ENCODE measurements around the gene METTL3.

- peak; percentile 51 to 52 for TF ChIP-seq CTCF (conservative IDR thresholded peaks at IDR 0.05 in 1 of 2, IDR thresholded peaks at IDR 0.05 in 1 of 2; ENCODE audit: extremely low read depth in 1 of 2, insufficient read depth in 1 of 2, low read depth in 1 of 2, low read length in 2 of 2)
- no peak for TF ChIP-seq EZH2 (IDR thresholded peaks at IDR 0.05; ENCODE audit: borderline replicate concordance, low read length)
Observed at GRCh38 chr14:21498540-21499526, 12.3 kb downstream of the METTL3 start.
